ENCODE results near the gene RXFP2. TPM values are rescaled to one million over a fixed set of nuclear protein-coding genes. Genes with fewer than 3 reads are reported as not detected.

RXFP2 gene
- total and polyA plus RNA-seq, 2 donors from 2014 or later, result 0.09 TPM; not detected in 1

DNA sequence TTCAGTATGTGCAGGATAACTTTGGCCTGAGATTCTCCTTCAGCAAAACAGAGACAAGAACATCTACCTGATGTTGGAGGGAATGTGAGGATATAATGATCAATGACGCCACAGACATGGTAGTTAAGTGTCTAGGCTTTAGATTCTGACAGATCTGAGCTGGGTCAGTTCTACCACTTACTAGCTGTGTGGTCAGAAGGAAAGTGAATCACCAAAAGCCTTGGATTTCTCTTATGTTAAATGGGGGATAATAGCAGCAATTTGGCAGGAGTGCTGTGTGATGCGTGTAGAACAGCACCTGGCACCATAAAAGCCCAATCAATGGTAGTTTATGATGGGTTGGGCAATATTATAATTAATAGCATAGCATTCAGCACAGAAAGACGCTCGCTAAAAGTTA is 41.7 kb downstream of the RXFP2 start:
- H3K9ac ChIP-seq (ENCODE audit: low read length in 3 of 3), result no peak overlapping the region
- H3K36me3 ChIP-seq (ENCODE audit: control insufficient read depth in 2 of 3, insufficient read depth in 3 of 3, low read length in 3 of 3), result no peaks in the 10 kb centered on the region
- intact Hi-C loops (cut with DNase I), result no loop called here
- H3K4me3 ChIP-seq (ENCODE audit: low read length in 3 of 3), result no peak overlapping the region
- H3K9me3 ChIP-seq (ENCODE audit: control insufficient read depth in 2 of 3, insufficient read depth in 1 of 3, low read length in 3 of 3), result no peaks in the 10 kb centered on the region
- no peaks in the 10 kb centered on the region for H3K27me3 ChIP-seq (ENCODE audit: control insufficient read depth, insufficient read depth, low read length)
- TF ChIP-seq, protein P1, sequence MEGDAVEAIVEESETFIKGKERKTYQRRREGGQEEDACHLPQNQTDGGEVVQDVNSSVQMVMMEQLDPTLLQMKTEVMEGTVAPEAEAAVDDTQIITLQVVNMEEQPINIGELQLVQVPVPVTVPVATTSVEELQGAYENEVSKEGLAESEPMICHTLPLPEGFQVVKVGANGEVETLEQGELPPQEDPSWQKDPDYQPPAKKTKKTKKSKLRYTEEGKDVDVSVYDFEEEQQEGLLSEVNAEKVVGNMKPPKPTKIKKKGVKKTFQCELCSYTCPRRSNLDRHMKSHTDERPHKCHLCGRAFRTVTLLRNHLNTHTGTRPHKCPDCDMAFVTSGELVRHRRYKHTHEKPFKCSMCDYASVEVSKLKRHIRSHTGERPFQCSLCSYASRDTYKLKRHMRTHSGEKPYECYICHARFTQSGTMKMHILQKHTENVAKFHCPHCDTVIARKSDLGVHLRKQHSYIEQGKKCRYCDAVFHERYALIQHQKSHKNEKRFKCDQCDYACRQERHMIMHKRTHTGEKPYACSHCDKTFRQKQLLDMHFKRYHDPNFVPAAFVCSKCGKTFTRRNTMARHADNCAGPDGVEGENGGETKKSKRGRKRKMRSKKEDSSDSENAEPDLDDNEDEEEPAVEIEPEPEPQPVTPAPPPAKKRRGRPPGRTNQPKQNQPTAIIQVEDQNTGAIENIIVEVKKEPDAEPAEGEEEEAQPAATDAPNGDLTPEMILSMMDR (IDR thresholded peaks at IDR 0.05; ENCODE audit: borderline replicate concordance, extremely low read depth, insufficient read depth), result no peak
- DNase-seq, result no peak
- FAIRE-seq, result no peak
- no peaks in the 10 kb centered on the region for H3K4me1 ChIP-seq (ENCODE audit: control insufficient read depth in 2 of 3, insufficient read depth in 2 of 3, low read depth in 1 of 3, low read length in 3 of 3)
- H3K27ac ChIP-seq (ENCODE audit: low read depth in 2 of 2, low read length in 2 of 2), result no peak overlapping the region

DNA sequence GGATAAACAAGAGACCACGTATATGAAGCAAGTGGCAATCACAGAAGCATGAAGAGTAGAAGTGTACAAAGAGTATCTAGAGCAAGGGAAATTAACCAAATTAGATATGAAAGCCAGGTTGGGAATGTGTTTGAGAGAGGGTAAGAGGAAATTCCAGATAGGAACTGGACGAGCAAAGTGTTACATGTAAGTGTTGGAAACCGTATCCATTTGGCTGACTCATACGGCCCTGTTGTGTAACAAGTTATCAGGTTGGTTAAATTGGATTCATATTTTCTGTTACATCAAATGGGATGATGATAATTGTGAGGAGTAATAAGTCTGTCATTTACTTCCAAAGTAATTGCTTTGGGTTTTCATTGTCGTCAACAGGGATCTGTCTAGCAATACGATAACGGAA is 46.7 kb downstream of the RXFP2 start:
- intact Hi-C loops (cut with DNase I), result no loop called here
- no peak overlapping the region for H3K9ac ChIP-seq (ENCODE audit: low read length in 3 of 3)
- H3K27me3 ChIP-seq (ENCODE audit: control insufficient read depth, insufficient read depth, low read length), result no peaks in the 10 kb centered on the region
- TF ChIP-seq, protein P1 (IDR thresholded peaks at IDR 0.05; ENCODE audit: borderline replicate concordance, extremely low read depth, insufficient read depth), result no peak
- H3K36me3 ChIP-seq (ENCODE audit: control insufficient read depth in 2 of 3, insufficient read depth in 3 of 3, low read length in 3 of 3), result no peaks in the 10 kb centered on the region
- no peak overlapping the region for H3K27ac ChIP-seq (ENCODE audit: low read depth in 2 of 2, low read length in 2 of 2)
- FAIRE-seq (no peak), DNase-seq (no peak)
- H3K4me1 ChIP-seq (ENCODE audit: control insufficient read depth in 2 of 3, insufficient read depth in 2 of 3, low read depth in 1 of 3, low read length in 3 of 3), result no peaks in the 10 kb centered on the region
- H3K4me3 ChIP-seq (ENCODE audit: low read length in 3 of 3), result no peak overlapping the region
- no peaks in the 10 kb centered on the region for H3K9me3 ChIP-seq (ENCODE audit: control insufficient read depth in 2 of 3, insufficient read depth in 1 of 3, low read length in 3 of 3)

DNA sequence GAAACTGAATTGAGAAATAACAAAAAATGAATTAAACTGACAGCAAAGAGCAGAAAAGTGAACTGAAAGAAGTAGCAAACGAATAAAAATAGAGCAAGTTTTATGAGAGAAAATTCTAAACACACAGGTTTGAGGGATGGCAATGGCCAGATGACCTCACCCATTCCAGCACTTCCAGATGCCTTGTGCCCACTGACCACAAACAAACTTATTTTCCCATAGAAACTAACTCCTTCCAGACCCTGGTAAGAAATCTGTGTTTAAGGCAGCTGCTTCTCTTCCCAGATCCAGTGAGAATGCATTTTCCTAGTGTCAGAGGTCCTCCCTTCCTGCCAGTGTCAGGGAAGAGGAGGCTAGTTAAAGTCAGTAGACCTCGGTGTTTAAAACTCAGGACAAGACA is 51.7 kb downstream of the RXFP2 start:
- H3K27me3 ChIP-seq (ENCODE audit: control insufficient read depth, insufficient read depth, low read length), result no peaks in the 10 kb centered on the region
- no peaks in the 10 kb centered on the region for H3K9me3 ChIP-seq (ENCODE audit: control insufficient read depth in 2 of 3, insufficient read depth in 1 of 3, low read length in 3 of 3)
- intact Hi-C loops (cut with DNase I), result no loop called here
- H3K27ac ChIP-seq (ENCODE audit: low read depth in 2 of 2, low read length in 2 of 2), result no peak overlapping the region
- H3K4me3 ChIP-seq (ENCODE audit: low read length in 3 of 3), result no peak overlapping the region
- TF ChIP-seq, protein P1 (IDR thresholded peaks at IDR 0.05; ENCODE audit: borderline replicate concordance, extremely low read depth, insufficient read depth), result no peak
- no peaks in the 10 kb centered on the region for H3K4me1 ChIP-seq (ENCODE audit: control insufficient read depth in 2 of 3, insufficient read depth in 2 of 3, low read depth in 1 of 3, low read length in 3 of 3)
- DNase-seq (no peak), FAIRE-seq (no peak)
- H3K9ac ChIP-seq (ENCODE audit: low read length in 3 of 3), result no peak overlapping the region
- no peaks in the 10 kb centered on the region for H3K36me3 ChIP-seq (ENCODE audit: control insufficient read depth in 2 of 3, insufficient read depth in 3 of 3, low read length in 3 of 3)

DNA sequence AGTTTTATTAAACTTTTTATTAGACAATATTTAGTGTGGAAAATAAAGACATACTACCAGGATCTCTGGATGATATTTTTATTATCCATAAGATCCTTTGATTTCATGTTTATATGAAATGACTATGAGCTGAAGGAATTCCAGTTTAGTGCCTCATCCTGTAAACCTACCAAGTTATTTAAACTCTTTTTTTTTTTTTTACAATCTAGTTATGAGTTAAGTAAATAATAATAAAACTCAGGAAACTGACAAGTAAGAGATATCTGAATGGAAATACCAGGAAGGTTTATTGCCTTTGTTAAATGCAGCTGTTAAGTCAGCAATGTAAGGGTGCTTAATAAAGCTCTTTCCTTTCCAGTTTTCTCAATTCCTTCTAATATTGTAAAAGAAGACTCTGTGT is 53.9 kb downstream of the RXFP2 start:
- FAIRE-seq (no peak), DNase-seq (no peak)
- TF ChIP-seq, protein P1 (IDR thresholded peaks at IDR 0.05; ENCODE audit: borderline replicate concordance, extremely low read depth, insufficient read depth), result no peak
- H3K4me1 ChIP-seq (ENCODE audit: control insufficient read depth in 2 of 3, insufficient read depth in 2 of 3, low read depth in 1 of 3, low read length in 3 of 3), result no peaks in the 10 kb centered on the region
- intact Hi-C loops (cut with DNase I), result no loop called here
- no peak overlapping the region for H3K27ac ChIP-seq (ENCODE audit: low read depth in 2 of 2, low read length in 2 of 2)
- no peak overlapping the region for H3K9ac ChIP-seq (ENCODE audit: low read length in 3 of 3)
- H3K27me3 ChIP-seq (ENCODE audit: control insufficient read depth, insufficient read depth, low read length), result no peaks in the 10 kb centered on the region
- H3K9me3 ChIP-seq (ENCODE audit: control insufficient read depth in 2 of 3, insufficient read depth in 1 of 3, low read length in 3 of 3), result no peaks in the 10 kb centered on the region
- H3K36me3 ChIP-seq (ENCODE audit: control insufficient read depth in 2 of 3, insufficient read depth in 3 of 3, low read length in 3 of 3), result no peaks in the 10 kb centered on the region
- H3K4me3 ChIP-seq (ENCODE audit: low read length in 3 of 3), result no peak overlapping the region

Measured in kidney (tissue), 14 donors.